ENCODE results near the gene ZNF506. TPM values are rescaled to one million over a fixed set of nuclear protein-coding genes. Genes with fewer than 3 reads are reported as not detected.
"Not testable (repeated sequence)": the region's sequence is repeated elsewhere in the genome, so short reads cannot be mapped to it uniquely, and the experiment has no call there.

ZNF506 gene
- total RNA-seq, 4 donors from 2014 or later: 29.4 to 50.0 (median 43.2) TPM

DNA sequence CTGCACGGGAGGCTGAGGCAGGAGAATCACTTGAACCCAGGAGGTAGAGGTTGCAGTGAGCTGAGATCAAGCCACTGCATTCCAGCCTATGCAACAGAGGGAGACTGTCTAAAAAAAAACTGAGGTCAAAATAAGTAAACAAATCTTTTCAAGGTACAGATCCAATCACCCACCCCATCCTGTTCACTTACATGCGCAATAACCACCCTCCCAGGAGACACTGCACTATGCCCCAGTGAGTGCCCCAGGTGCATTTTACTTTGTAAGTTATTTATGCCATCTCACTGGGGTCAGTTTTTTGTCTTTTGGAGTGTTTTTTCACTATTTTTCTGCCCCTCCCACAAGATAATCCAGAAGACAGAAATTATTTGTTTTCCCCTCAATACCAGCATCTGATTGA is 37.2 kb upstream of the ZNF506 start:
- DNase-seq (ENCODE audit: low spot score in 2 of 2): no peak
- H3K4me3 ChIP-seq: no peak overlapping the region
- H3K4me1 ChIP-seq: no peaks in the 10 kb centered on the region
- TF ChIP-seq POLR2A (IDR thresholded peaks at IDR 0.05) (no peak), EP300 (IDR thresholded peaks at IDR 0.05) (no peak)
- TF ChIP-seq, protein P1, sequence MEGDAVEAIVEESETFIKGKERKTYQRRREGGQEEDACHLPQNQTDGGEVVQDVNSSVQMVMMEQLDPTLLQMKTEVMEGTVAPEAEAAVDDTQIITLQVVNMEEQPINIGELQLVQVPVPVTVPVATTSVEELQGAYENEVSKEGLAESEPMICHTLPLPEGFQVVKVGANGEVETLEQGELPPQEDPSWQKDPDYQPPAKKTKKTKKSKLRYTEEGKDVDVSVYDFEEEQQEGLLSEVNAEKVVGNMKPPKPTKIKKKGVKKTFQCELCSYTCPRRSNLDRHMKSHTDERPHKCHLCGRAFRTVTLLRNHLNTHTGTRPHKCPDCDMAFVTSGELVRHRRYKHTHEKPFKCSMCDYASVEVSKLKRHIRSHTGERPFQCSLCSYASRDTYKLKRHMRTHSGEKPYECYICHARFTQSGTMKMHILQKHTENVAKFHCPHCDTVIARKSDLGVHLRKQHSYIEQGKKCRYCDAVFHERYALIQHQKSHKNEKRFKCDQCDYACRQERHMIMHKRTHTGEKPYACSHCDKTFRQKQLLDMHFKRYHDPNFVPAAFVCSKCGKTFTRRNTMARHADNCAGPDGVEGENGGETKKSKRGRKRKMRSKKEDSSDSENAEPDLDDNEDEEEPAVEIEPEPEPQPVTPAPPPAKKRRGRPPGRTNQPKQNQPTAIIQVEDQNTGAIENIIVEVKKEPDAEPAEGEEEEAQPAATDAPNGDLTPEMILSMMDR (IDR thresholded peaks at IDR 0.05): no peak
- no peak overlapping the region for H3K27ac ChIP-seq
- no peaks in the 10 kb centered on the region for H3K36me3 ChIP-seq
- no peaks in the 10 kb centered on the region for H3K9me3 ChIP-seq
- WGBS, 2 donors: 91 to 93% methylated on average over 2 of the region's 2 CpGs
- H3K27me3 ChIP-seq: peaks cover 0 to 11% of the 10 kb centered on the region in 2 donors

DNA sequence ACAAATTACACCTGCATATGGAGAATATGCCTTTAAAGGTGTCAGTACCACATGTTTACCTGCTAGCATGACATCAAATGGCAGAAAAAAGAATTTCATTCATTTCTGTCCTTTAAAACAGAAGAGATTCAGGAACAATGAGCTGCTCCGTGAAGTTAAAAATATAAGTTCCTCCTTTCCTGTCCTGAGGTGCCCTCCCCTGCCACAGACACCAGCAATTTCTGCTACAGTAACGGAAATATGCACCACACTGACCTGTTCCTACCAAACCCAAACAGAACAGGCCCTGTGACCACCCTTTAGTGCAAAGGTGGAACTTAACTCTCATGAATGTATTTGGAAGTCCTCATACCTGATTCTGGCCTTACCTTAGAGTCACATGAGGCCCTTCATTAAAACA is 30.2 kb upstream of the ZNF506 start:
- WGBS, 2 donors: 71 to 78% methylated on average over 2 of the region's 2 CpGs
- H3K27me3 ChIP-seq; H3K4me1 ChIP-seq; H3K9me3 ChIP-seq; H3K27ac ChIP-seq; DNase-seq (ENCODE audit: low spot score in 2 of 2); H3K4me3 ChIP-seq; H3K36me3 ChIP-seq: not testable (repeated sequence)

DNA sequence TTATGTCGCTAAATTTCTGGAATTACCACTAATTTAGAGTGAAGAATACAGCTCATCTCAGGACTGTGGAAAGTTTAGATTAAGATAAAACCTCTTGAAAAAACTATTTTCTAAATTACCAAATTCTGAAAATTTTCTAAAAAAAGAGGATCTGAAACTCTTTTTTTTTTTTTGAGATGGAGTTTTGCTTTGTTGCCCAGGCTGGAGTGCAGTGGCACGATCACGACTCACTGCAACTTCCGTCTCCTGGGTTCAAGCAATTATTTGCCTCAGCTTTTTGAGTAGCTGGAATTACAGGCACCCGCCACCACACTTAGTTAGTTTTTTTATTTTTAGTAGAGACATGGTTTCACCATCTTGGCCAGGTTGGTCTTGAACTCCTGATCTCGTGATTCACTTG is 27.5 kb upstream of the ZNF506 start:
- Histone ChIP-seq H3K9me3 (peaks cover 0 to 4% (median 2%) of the 10 kb centered on the region in 4 donors), H3K4me3 (no peak overlapping the region), H3K4me1 (no peaks in the 10 kb centered on the region), H3K27me3 (no peaks in the 10 kb centered on the region), H3K27ac (no peak overlapping the region), H3K36me3 (no peaks in the 10 kb centered on the region)
- no peak for DNase-seq (ENCODE audit: low spot score in 2 of 2)
- WGBS, 2 donors: 90 to 91% methylated on average over 6 of the region's 6 CpGs
- TF ChIP-seq, protein P1 (IDR thresholded peaks at IDR 0.05): no peak
- TF ChIP-seq POLR2A (IDR thresholded peaks at IDR 0.05) (no peak), EP300 (IDR thresholded peaks at IDR 0.05) (no peak)

DNA sequence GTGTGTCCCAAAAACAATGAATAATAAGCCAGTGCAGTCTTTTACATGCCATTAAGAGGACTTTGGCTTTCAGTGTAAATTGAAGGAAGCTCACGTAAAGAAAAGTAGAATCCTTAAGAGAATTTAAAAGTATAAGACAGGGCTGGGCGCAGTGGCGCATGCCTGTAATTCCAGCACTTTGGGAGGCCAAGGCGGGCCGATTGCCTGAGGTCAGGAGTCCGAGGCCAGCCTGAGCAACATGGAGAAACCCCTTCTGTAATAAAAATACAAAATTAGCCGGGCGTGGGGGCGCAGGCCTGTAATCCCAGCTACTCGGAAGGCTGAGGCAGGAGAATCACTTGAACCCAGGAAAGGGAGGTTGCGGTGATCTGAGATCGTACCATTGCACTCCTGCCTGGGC is 26.2 kb upstream of the ZNF506 start:
- peaks cover 0 to 11% (median 2%) of the 10 kb centered on the region in 4 donors for H3K9me3 ChIP-seq
- TF ChIP-seq, protein P1 (IDR thresholded peaks at IDR 0.05): no peak
- TF ChIP-seq POLR2A (IDR thresholded peaks at IDR 0.05): no peak
- no peak for TF ChIP-seq EP300 (IDR thresholded peaks at IDR 0.05)
- WGBS, 2 donors: 90 to 95% methylated on average over 12 of the region's 12 CpGs
- H3K27ac ChIP-seq: no peak overlapping the region
- no peaks in the 10 kb centered on the region for H3K27me3 ChIP-seq
- no peak overlapping the region for H3K4me3 ChIP-seq
- H3K36me3 ChIP-seq: no peaks in the 10 kb centered on the region
- H3K4me1 ChIP-seq: no peaks in the 10 kb centered on the region
- DNase-seq (ENCODE audit: low spot score in 2 of 2): no peak

DNA sequence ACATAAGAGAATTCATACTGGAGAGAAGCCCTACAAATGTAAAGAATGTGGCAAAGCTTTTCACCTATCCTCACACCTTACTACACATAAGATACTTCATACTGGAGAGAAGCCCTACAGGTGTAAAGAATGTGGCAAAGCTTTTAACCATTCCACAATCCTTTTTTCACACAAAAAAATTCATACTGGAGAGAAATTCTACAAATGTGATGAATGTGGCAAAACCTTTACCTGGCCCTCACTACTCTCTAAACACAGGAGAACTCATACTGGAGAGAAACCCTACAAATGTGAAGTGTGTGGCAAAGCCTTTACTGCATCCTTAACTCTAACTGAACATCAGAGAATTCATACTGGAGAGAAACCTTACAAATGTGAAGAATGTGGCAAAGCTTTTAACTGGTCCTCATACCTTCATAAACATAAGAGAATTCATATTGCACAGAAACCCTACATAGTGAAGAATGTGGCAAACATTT is 14.0 kb upstream of the ZNF506 start:
- Histone ChIP-seq H3K27me3 (no peaks in the 10 kb centered on the region), H3K4me3 (no peak overlapping the region), H3K27ac (no peak overlapping the region), H3K36me3 (no peaks in the 10 kb centered on the region), H3K9me3 (peaks cover 0 to 96% (median 40%) of the 10 kb centered on the region in 4 donors), H3K4me1 (no peaks in the 10 kb centered on the region)
- no peak for DNase-seq (ENCODE audit: low spot score in 2 of 2)
- TF ChIP-seq POLR2A (IDR thresholded peaks at IDR 0.05) (no peak), EP300 (IDR thresholded peaks at IDR 0.05) (no peak)
- TF ChIP-seq, protein P1 (IDR thresholded peaks at IDR 0.05): no peak

DNA sequence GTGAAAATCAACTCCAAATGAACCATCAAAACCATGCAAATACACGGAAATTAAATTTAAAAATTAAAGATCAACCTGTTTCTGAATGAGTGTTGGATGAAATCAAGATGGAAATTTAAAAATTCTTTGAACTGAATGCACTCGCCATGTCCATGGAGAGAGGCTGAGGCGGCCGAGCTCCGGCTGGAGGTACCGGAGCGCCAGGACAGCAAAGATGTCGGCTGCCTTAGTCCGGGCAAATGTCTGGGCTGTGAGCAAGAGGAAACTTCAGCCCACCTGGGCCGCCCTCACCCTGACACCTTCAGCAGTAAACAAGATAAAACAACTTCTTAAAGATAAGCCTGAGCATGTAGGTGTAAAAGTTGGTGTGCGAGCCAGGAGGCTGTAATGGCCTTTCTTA is 5.3 kb upstream of the ZNF506 start:
- Histone ChIP-seq H3K27me3 (no peaks in the 10 kb centered on the region), H3K27ac (no peak overlapping the region), H3K36me3 (no peaks in the 10 kb centered on the region), H3K4me1 (peaks cover 0 to 4% (median 0%) of the 10 kb centered on the region in 4 donors), H3K4me3 (no peak overlapping the region), H3K9me3 (peaks cover 0 to 45% (median 17%) of the 10 kb centered on the region in 4 donors)
- 89 to 90% methylated on average over 11 of the region's 11 CpGs for WGBS, 2 donors
- no peak for DNase-seq (ENCODE audit: low spot score in 2 of 2)
- TF ChIP-seq POLR2A (IDR thresholded peaks at IDR 0.05) (no peak), EP300 (IDR thresholded peaks at IDR 0.05) (no peak)
- TF ChIP-seq, protein P1 (IDR thresholded peaks at IDR 0.05): no peak
